HEK293 (cell line): ENCODE measurements around the gene SOX11.

Experiments
- CTCF ChIA-PET: fragments of 350-600 bp; formaldehyde crosslinking; extraction: SDS; loops from one replicate; lab custom pipeline; 2021; ENCODE audit warnings: antibody characterized with exemption; lab: Yijun Ruan, JAX
- POLR2A ChIA-PET: fragments of 300-600 bp; formaldehyde crosslinking; extraction: SDS; loops from one replicate; lab custom pipeline; 2020; ENCODE audit warnings: antibody characterized with exemption, inconsistent platforms; lab: Yijun Ruan, JAX
- H3K27ac ChIP-seq: fragments of 200-500 bp; sonication (Bioruptor generic); 2 replicates; pipeline ENCODE4 v1.5.1; 2014; ENCODE audit warnings: low read depth, low read length, control low read depth, inconsistent platforms; ENCODE audit errors: extremely low read depth
- H3K36me3 ChIP-seq, 2 experiments: fragments of 200-500 bp in 1 of 2; sonication (Bioruptor generic) in 1 of 2; 1 replicate in 1 of 2; 2 replicates in 1 of 2; pipeline ENCODE4 v1.5.1; 2014 to 2017; ENCODE audit warnings: inconsistent platforms in 2 of 2, low read length in 2 of 2; ENCODE audit not compliant: control insufficient read depth in 2 of 2, insufficient read depth in 1 of 2
- H3K4me1 ChIP-seq: fragments of 200-500 bp; sonication (Bioruptor generic); 2 replicates; pipeline ENCODE4 v1.5.1; 2014; ENCODE audit warnings: mild to moderate bottlenecking, low read length, inconsistent platforms; ENCODE audit not compliant: control insufficient read depth, insufficient read depth
- H3K4me3 ChIP-seq: 2 replicates; pipeline ENCODE4 v1.5.1; 2011; ENCODE audit warnings: low read depth, mild to moderate bottlenecking, control low read depth, low read length, moderate library complexity
- H3K9me3 ChIP-seq: fragments of 200-500 bp; sonication (Bioruptor generic); 2 replicates; pipeline ENCODE4 v1.5.1; 2014; ENCODE audit warnings: low read depth, low read length, inconsistent platforms; ENCODE audit not compliant: control insufficient read depth, insufficient read depth
- BCL11B ChIP-seq: fragments of 450-650 bp; formaldehyde crosslinking; IDR thresholded peaks from 2 replicates; pipeline ENCODE4 v1.5.1; 2016; ENCODE audit warnings: low read depth, missing biosample characterization, missing genetic modification characterization
- RBAK ChIP-seq: fragments of 450-650 bp; formaldehyde crosslinking; IDR thresholded peaks from 2 replicates; pipeline ENCODE4 v1.5.1; 2016; ENCODE audit warnings: missing biosample characterization, missing genetic modification characterization
- REST ChIP-seq: fragments of 450-650 bp; formaldehyde crosslinking; IDR thresholded peaks from 2 replicates; pipeline ENCODE4 v1.5.1; 2016; ENCODE audit warnings: missing biosample characterization, missing genetic modification characterization
- SP2 ChIP-seq: fragments of 450-650 bp; formaldehyde crosslinking; IDR thresholded peaks from 2 replicates; pipeline ENCODE4 v1.5.1; 2016; ENCODE audit warnings: missing biosample characterization, missing genetic modification characterization
- YY1 ChIP-seq: fragments of 450-650 bp; formaldehyde crosslinking; IDR thresholded peaks from 2 replicates; pipeline ENCODE4 v1.5.1; 2018; ENCODE audit warnings: missing biosample characterization, missing genetic modification characterization
- ZBTB6 ChIP-seq: fragments of 450-650 bp; formaldehyde crosslinking; IDR thresholded peaks from 2 replicates; pipeline ENCODE4 v1.5.1; 2017; ENCODE audit warnings: missing biosample characterization, missing genetic modification characterization
- ZFHX2 ChIP-seq: fragments of 450-650 bp; formaldehyde crosslinking; conservative IDR thresholded peaks from 2 replicates; pipeline ENCODE4 v1.5.1; 2016; ENCODE audit warnings: missing biosample characterization, missing genetic modification characterization
- ZNF112 ChIP-seq: fragments of 450-650 bp; formaldehyde crosslinking; IDR thresholded peaks from 2 replicates; pipeline ENCODE4 v1.5.0; 2017; ENCODE audit warnings: missing biosample characterization, missing genetic modification characterization
- ZNF24 ChIP-seq: fragments of 450-650 bp; formaldehyde crosslinking; IDR thresholded peaks from 2 replicates; pipeline ENCODE4 v1.5.1; 2016; ENCODE audit warnings: missing biosample characterization, missing genetic modification characterization
- ZNF274 ChIP-seq, 2 experiments: fragments of 200-500 bp in 1 of 2; fragments of 450-650 bp in 1 of 2; sonication (Bioruptor generic) in 1 of 2; formaldehyde crosslinking in 1 of 2; IDR thresholded peaks; 2 replicates each; pipeline versions ENCODE4 v1.5.1 to v1.6.1; 2014 to 2016; ENCODE audit warnings: borderline replicate concordance in 1 of 2, inconsistent platforms in 1 of 2, low read length in 1 of 2, missing biosample characterization in 1 of 2, missing genetic modification characterization in 1 of 2
- ZNF302 ChIP-seq: fragments of 450-650 bp; formaldehyde crosslinking; IDR thresholded peaks from 2 replicates; pipeline ENCODE4 v1.5.1; 2016; ENCODE audit warnings: missing biosample characterization, missing genetic modification characterization, low read depth
- ZNF426 ChIP-seq: fragments of 450-650 bp; formaldehyde crosslinking; IDR thresholded peaks from 2 replicates; pipeline ENCODE4 v1.5.1; 2017; ENCODE audit warnings: missing biosample characterization, missing genetic modification characterization, mild to moderate bottlenecking, inconsistent platforms, moderate library complexity
- ZNF473 ChIP-seq: fragments of 450-650 bp; formaldehyde crosslinking; IDR thresholded peaks from 2 replicates; pipeline ENCODE4 v1.5.1; 2017; ENCODE audit warnings: missing biosample characterization, missing genetic modification characterization
- ZNF488 ChIP-seq: fragments of 450-650 bp; formaldehyde crosslinking; IDR thresholded peaks from 2 replicates; pipeline ENCODE4 v1.5.1; 2016; ENCODE audit warnings: missing biosample characterization, missing genetic modification characterization
- ZNF501 ChIP-seq: fragments of 450-650 bp; formaldehyde crosslinking; IDR thresholded peaks from 2 replicates; pipeline ENCODE4 v1.5.1; 2016; ENCODE audit warnings: missing biosample characterization, missing genetic modification characterization
- ZNF514 ChIP-seq: fragments of 450-650 bp; formaldehyde crosslinking; IDR thresholded peaks from 2 replicates; pipeline ENCODE4 v1.5.1; 2016; ENCODE audit warnings: missing biosample characterization, missing genetic modification characterization
- ZNF560 ChIP-seq: fragments of 450-650 bp; formaldehyde crosslinking; IDR thresholded peaks from 2 replicates; pipeline ENCODE4 v1.5.1; 2017; ENCODE audit warnings: missing biosample characterization, missing genetic modification characterization, borderline replicate concordance
- ZNF571 ChIP-seq: fragments of 450-650 bp; formaldehyde crosslinking; IDR thresholded peaks from 2 replicates; pipeline ENCODE4 v1.5.0; 2017; ENCODE audit warnings: missing biosample characterization, missing genetic modification characterization
- ZNF654 ChIP-seq: fragments of 450-650 bp; formaldehyde crosslinking; IDR thresholded peaks from 2 replicates; pipeline ENCODE4 v1.5.1; 2016; ENCODE audit warnings: low read depth, missing biosample characterization, missing genetic modification characterization
- ZNF76 ChIP-seq: fragments of 450-650 bp; formaldehyde crosslinking; IDR thresholded peaks from 2 replicates; pipeline ENCODE4; 2016; ENCODE audit warnings: low read depth, missing biosample characterization, missing genetic modification characterization, borderline replicate concordance
- ZSCAN16 ChIP-seq: fragments of 450-650 bp; formaldehyde crosslinking; IDR thresholded peaks from 2 replicates; pipeline ENCODE4 v1.5.1; 2016; ENCODE audit warnings: missing biosample characterization, missing genetic modification characterization
- ZSCAN30 ChIP-seq: fragments of 450-650 bp; IDR thresholded peaks from 2 replicates; pipeline ENCODE4 v1.5.1; 2018; ENCODE audit warnings: missing biosample characterization, mild to moderate bottlenecking, missing genetic modification characterization, moderate library complexity
- TF ChIP-seq, protein P1 (sequence below): fragments of 450-650 bp; IDR thresholded peaks from 2 replicates; pipeline ENCODE4 v1.5.1; 2018; ENCODE audit warnings: missing biosample characterization, missing genetic modification characterization
- TF ChIP-seq, protein P2 (sequence below): fragments of 450-650 bp; formaldehyde crosslinking; optimal IDR thresholded peaks from 2 replicates; pipeline ENCODE3; 2016; ENCODE audit warnings: missing biosample characterization, mild to moderate bottlenecking, missing genetic modification characterization

SOX11 gene

GRCh38 chr2:5677133-5677532 lies 15.1 kb upstream of the SOX11 start:
- Histone ChIP-seq H3K27ac (no peak overlapping the region), H3K4me1 (no peaks in the 10 kb centered on the region), H3K36me3 (no peaks in the 10 kb centered on the region), H3K9me3 (no peaks in the 10 kb centered on the region), H3K4me3 (no peak overlapping the region)
- TF ChIP-seq ZNF488 (tag by site-specific recombination) = no peak
- no peak for TF ChIP-seq ZFHX2 (tag by site-specific recombination)
- TF ChIP-seq, protein P1, sequence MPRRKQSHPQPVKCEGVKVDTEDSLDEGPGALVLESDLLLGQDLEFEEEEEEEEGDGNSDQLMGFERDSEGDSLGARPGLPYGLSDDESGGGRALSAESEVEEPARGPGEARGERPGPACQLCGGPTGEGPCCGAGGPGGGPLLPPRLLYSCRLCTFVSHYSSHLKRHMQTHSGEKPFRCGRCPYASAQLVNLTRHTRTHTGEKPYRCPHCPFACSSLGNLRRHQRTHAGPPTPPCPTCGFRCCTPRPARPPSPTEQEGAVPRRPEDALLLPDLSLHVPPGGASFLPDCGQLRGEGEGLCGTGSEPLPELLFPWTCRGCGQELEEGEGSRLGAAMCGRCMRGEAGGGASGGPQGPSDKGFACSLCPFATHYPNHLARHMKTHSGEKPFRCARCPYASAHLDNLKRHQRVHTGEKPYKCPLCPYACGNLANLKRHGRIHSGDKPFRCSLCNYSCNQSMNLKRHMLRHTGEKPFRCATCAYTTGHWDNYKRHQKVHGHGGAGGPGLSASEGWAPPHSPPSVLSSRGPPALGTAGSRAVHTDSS (tag by site-specific recombination) = no peak
- no peak for TF ChIP-seq ZNF473 (tag by site-specific recombination)
- TF ChIP-seq SP2 (tag by site-specific recombination) = no peak
- no peak for TF ChIP-seq ZSCAN16 (tag by site-specific recombination)
- TF ChIP-seq ZNF560 (tag by site-specific recombination) = no peak
- no peak for TF ChIP-seq ZBTB6
- ChIA-PET CTCF (no interaction called here), POLR2A (interaction anchor here (2.0 kb wide), 1 partner anchor 15 kb away, joined by 7 read pairs; the partner anchor contains the start of gene SOX11)

GRCh38 chr2:5683471-5683870 lies 8.7 kb upstream of the SOX11 start:
- H3K4me1 ChIP-seq = no peaks in the 10 kb centered on the region
- CTCF ChIA-PET = no interaction called here
- H3K36me3 ChIP-seq = no peaks in the 10 kb centered on the region
- H3K27ac ChIP-seq = no peak overlapping the region
- TF ChIP-seq ZNF654 (tag by site-specific recombination) = no peak
- no peak for TF ChIP-seq YY1 (tag by site-specific recombination)
- no peak for TF ChIP-seq ZNF302 (tag by site-specific recombination)
- no peak for TF ChIP-seq ZSCAN30 (tag by site-specific recombination)
- TF ChIP-seq, protein P2, sequence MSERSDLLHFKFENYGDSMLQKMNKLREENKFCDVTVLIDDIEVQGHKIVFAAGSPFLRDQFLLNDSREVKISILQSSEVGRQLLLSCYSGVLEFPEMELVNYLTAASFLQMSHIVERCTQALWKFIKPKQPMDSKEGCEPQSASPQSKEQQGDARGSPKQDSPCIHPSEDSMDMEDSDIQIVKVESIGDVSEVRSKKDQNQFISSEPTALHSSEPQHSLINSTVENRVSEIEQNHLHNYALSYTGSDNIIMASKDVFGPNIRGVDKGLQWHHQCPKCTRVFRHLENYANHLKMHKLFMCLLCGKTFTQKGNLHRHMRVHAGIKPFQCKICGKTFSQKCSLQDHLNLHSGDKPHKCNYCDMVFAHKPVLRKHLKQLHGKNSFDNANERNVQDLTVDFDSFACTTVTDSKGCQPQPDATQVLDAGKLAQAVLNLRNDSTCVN (tag by site-specific recombination) = no peak
- no peak for TF ChIP-seq ZNF76 (tag by site-specific recombination)
- TF ChIP-seq ZNF571 (tag by site-specific recombination) = no peak
- TF ChIP-seq ZNF112 (tag by site-specific recombination) = no peak
- no peak for TF ChIP-seq ZNF24
- no peak for TF ChIP-seq ZNF274 (IDR thresholded peaks at IDR 0.05; ENCODE audit: low read length)
- TF ChIP-seq ZNF274 (tag by site-specific recombination; IDR thresholded peaks at IDR 0.05; ENCODE audit: borderline replicate concordance) = no peak
- TF ChIP-seq ZNF514 (tag by site-specific recombination) = no peak
- no peak for TF ChIP-seq BCL11B (tag by site-specific recombination)
- TF ChIP-seq RBAK = no peak
- TF ChIP-seq ZNF501 (tag by site-specific recombination) = no peak
- no peak for TF ChIP-seq ZNF426
- TF ChIP-seq REST (tag by site-specific recombination) = no peak
- H3K4me3 ChIP-seq = no peak overlapping the region
- H3K9me3 ChIP-seq = no peaks in the 10 kb centered on the region
- POLR2A ChIA-PET = no interaction called here
